ENCODE results near the gene MITF.

- TF ChIP-seq CTCF (IDR thresholded peaks at IDR 0.05): no peak
- TF ChIP-seq POLR2A (IDR thresholded peaks at IDR 0.05): no peak
These were observed 153.4 kb downstream of the MITF start for GRCh38 chr3:69892706-69893105.

Measured in right lobe of liver (tissue), 4 donors.